Stimulated activated CD4-positive, alpha-beta T cell treated with anti-CD3 and anti-CD28 coated beads, Interleukin-15, amount 100 ng/mL, for 24 hours (primary cell): ENCODE measurements around the gene CNOT6.
A peak's percentile ranks its signal among the peaks of the same experiment; 100 is the strongest.
"Not testable (repeated sequence)": the region's sequence is repeated elsewhere in the genome, so short reads cannot be mapped to it uniquely, and the experiment has no call there.

Experiments
- DNase-seq: peaks from one replicate; pipeline ENCODE4 v3.0.0-alpha.2; 2020

CNOT6 gene

GRCh38 chr5:180494060-180494509 is at the start of gene CNOT6:
Gene CNOT6 (plus strand): TSS chr5:180494379. CDS start chr5:180529277, 34,898 bp downstream.
- DNase-seq: peak; percentile 94

- DNase-seq: no peak
Measured at GRCh38 chr5:180454752-180455151, 39.4 kb upstream of the CNOT6 start.

- no peak for DNase-seq
Measured at GRCh38 chr5:180455872-180456271, 38.3 kb upstream of the CNOT6 start.

GRCh38 chr5:180456792-180457191 is 37.4 kb upstream of the CNOT6 start:
- no peak for DNase-seq

- not testable (repeated sequence) for DNase-seq
Measured at GRCh38 chr5:180458852-180459673, 35.1 kb upstream of the CNOT6 start.

- DNase-seq: not testable (repeated sequence)
Measured at GRCh38 chr5:180459674-180460142, 34.5 kb upstream of the CNOT6 start.

GRCh38 chr5:180460834-180461233 is 33.3 kb upstream of the CNOT6 start:
- no peak for DNase-seq

- DNase-seq: no peak
Measured at GRCh38 chr5:180461303-180461702, 32.9 kb upstream of the CNOT6 start.

- DNase-seq: no peak
Measured at GRCh38 chr5:180463216-180463900, 30.8 kb upstream of the CNOT6 start.

- no peak for DNase-seq
Measured at GRCh38 chr5:180463916-180464602, 30.1 kb upstream of the CNOT6 start.

GRCh38 chr5:180464603-180464970 is 29.6 kb upstream of the CNOT6 start:
- no peak for DNase-seq

- DNase-seq: not testable (repeated sequence)
Measured at GRCh38 chr5:180465052-180465451, 29.1 kb upstream of the CNOT6 start.

- DNase-seq: no peak
Measured at GRCh38 chr5:180466316-180466715, 27.9 kb upstream of the CNOT6 start.

GRCh38 chr5:180467028-180467975 is 26.9 kb upstream of the CNOT6 start:
- DNase-seq: no peak

- no peak for DNase-seq
Measured at GRCh38 chr5:180467989-180468731, 26.0 kb upstream of the CNOT6 start.

GRCh38 chr5:180468732-180469585 is 25.2 kb upstream of the CNOT6 start:
- no peak for DNase-seq

- no peak for DNase-seq
Measured at GRCh38 chr5:180469586-180469865, 24.7 kb upstream of the CNOT6 start.

GRCh38 chr5:180469866-180470265 is 24.3 kb upstream of the CNOT6 start:
- no peak for DNase-seq

- DNase-seq: no peak
Measured at GRCh38 chr5:180470361-180470760, 23.8 kb upstream of the CNOT6 start.

GRCh38 chr5:180470966-180471582 is 23.1 kb upstream of the CNOT6 start:
- DNase-seq: peak; percentile 62
